PC-3 (cell line): ENCODE results near the gene ANO4. TPM values are rescaled to one million over a fixed set of nuclear protein-coding genes. Genes with fewer than 3 reads are reported as not detected.
A peak's percentile ranks its signal among the peaks of the same experiment; 100 is the strongest.

Experiments used
- ATAC-seq: fragments of 200-7000 bp; cut with Tn5 transposase; 2 replicates; pipeline ENCODE4 v1.9.1; 2020; ENCODE audit warnings: mild to moderate bottlenecking, moderate library complexity
- BruUV-seq: library from RNA; stranded (reverse); fragments of 400-500 nt; replicated peaks from 2 replicates; lab custom pipeline; 2021; lab: Mats Ljungman, UMichigan
- CTCF ChIA-PET: fragments of 300-600 bp; sonication (Branson Sonifier 250); formaldehyde crosslinking; loops from one replicate; lab custom pipeline; 2022; ENCODE audit warnings: antibody characterized with exemption; lab: Charles Lee
- POLR2A ChIA-PET: fragments of 300-600 bp; sonication (Branson Sonifier 250); formaldehyde crosslinking; loops from one replicate; lab custom pipeline; 2022; ENCODE audit warnings: antibody characterized with exemption; ENCODE audit not compliant: unreplicated experiment; lab: Charles Lee
- DNase-seq: peaks from one replicate; pipeline ENCODE4 v3.0.0-alpha.2; 2015
- H2AFZ ChIP-seq: fragments of 300-600 bp; sonication (generic); 2 replicates; pipeline ENCODE4 v1.6.0; 2016; ENCODE audit warnings: antibody characterized with exemption, low read length
- H3F3A ChIP-seq: fragments of 300-600 bp; sonication (generic); one replicate; pipeline ENCODE4 v1.6.0; 2017; ENCODE audit warnings: antibody characterized with exemption, low read length, control low read depth, mild to moderate bottlenecking; ENCODE audit not compliant: unreplicated experiment
- H3K27ac ChIP-seq: fragments of 300-600 bp; sonication (generic); 2 replicates; pipeline ENCODE4 v1.5.1; 2016; ENCODE audit warnings: mild to moderate bottlenecking, low read length
- H3K27me3 ChIP-seq: fragments of 300-600 bp; sonication (generic); 2 replicates; pipeline ENCODE4 v1.6.1; 2016; ENCODE audit warnings: low read length, mixed read lengths
- H3K36me3 ChIP-seq: fragments of 300-600 bp; sonication (generic); 2 replicates; pipeline ENCODE4 v1.6.1; 2016; ENCODE audit warnings: low read depth, mixed run types, low read length, mixed read lengths
- H3K4me1 ChIP-seq: fragments of 300-600 bp; sonication (generic); 2 replicates; pipeline ENCODE4 v1.5.1; 2016; ENCODE audit warnings: low read length; ENCODE audit not compliant: insufficient read depth
- H3K4me2 ChIP-seq: fragments of 300-600 bp; sonication (generic); 2 replicates; pipeline ENCODE4 v1.6.0; 2016; ENCODE audit warnings: low read length
- H3K4me3 ChIP-seq: fragments of 300-600 bp; sonication (generic); 2 replicates; pipeline ENCODE4 v1.5.1; 2016; ENCODE audit warnings: mild to moderate bottlenecking, low read length, mixed read lengths
- H3K79me2 ChIP-seq: fragments of 300-600 bp; sonication (generic); 2 replicates; pipeline ENCODE4 v1.6.1; 2017; ENCODE audit warnings: low read length, mixed read lengths
- H3K9ac ChIP-seq: fragments of 300-600 bp; sonication (generic); 2 replicates; pipeline ENCODE4 v1.6.0; 2016; ENCODE audit warnings: mild to moderate bottlenecking, low read length
- H3K9me2 ChIP-seq: fragments of 300-600 bp; sonication (generic); replicated peaks from 2 replicates; pipeline ENCODE4 v1.6.1; 2016; ENCODE audit warnings: mixed run types, low read length, mixed read lengths
- H3K9me3 ChIP-seq: fragments of 300-600 bp; sonication (generic); 2 replicates; pipeline ENCODE4 v1.6.1; 2016; ENCODE audit warnings: low read length, mixed read lengths
- H4K20me1 ChIP-seq: fragments of 300-600 bp; sonication (generic); 2 replicates; pipeline ENCODE4 v1.6.1; 2016; ENCODE audit warnings: low read length, mixed read lengths
- EZH2 ChIP-seq: fragments of 300-600 bp; sonication (generic); IDR thresholded peaks from one replicate; pipeline ENCODE4 v1.6.1; 2017; ENCODE audit warnings: antibody characterized with exemption, mild to moderate bottlenecking, low read length; ENCODE audit not compliant: unreplicated experiment
- EZH2phosphoT487 ChIP-seq: fragments of 300-600 bp; sonication (generic); IDR thresholded peaks from 2 replicates; pipeline ENCODE4 v1.6.1; 2018; ENCODE audit warnings: mild to moderate bottlenecking, antibody characterized with exemption, low read length, borderline replicate concordance
- intact Hi-C: fragments of 100-400 bp; cut with micrococcal nuclease; formaldehyde crosslinking; loops from 2 replicates; pipeline ENCODE4 v1.9.0; 2023
- total RNA-seq: library from RNA; depleted of rRNA; stranded (reverse); fragments of >200 nt; gene quantifications from 2 replicates; pipeline ENCODE4 v1.2.3, GENCODE V29; 2014
- TF ChIP-seq, protein P1 (sequence below): fragments of 300-600 bp; sonication (generic); conservative IDR thresholded peaks from 2 replicates; pipeline ENCODE4 v1.5.1; 2017; ENCODE audit warnings: antibody characterized with exemption, low read depth, mild to moderate bottlenecking, low read length

The ANO4 gene
- total RNA-seq, 1 experiment from 2014 or later, result not detected

DNA sequence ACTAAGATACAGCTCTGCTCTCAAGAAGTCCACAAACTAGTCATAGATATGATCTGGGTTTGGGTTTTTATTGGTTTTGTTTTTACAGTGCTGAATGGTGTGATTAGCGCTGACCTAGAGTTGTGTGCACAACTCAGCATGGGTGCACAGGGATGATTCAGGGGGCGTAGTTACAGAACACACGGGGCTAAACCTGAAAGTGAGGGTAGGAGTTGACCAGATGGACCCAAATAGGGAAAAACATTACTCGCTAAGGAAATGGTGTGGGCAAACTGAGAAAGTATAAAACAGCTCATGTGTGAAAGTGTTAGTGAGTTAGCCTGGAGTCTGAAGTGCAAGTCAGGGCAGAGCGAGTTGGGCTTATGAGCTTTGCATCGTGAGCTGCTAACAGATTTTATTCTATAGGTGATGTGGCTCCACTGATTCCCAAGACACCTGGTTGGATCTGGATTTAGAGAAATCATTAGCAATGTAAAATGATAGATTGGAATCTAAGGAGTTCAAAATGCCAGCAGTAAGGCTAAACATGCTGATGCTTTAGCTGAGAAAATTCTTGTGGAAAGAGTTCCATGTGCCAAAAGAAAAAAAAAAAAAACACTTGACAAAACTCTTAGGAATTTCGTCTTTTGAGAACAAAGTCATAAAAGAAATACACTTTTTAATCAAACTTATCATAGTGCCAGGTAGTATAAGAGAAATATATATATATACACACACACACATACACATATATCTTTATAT is 280.5 kb downstream of the ANO4 start:
- CTCF ChIA-PET, result no interaction called here
- BruUV-seq, result no TSS peak

DNA sequence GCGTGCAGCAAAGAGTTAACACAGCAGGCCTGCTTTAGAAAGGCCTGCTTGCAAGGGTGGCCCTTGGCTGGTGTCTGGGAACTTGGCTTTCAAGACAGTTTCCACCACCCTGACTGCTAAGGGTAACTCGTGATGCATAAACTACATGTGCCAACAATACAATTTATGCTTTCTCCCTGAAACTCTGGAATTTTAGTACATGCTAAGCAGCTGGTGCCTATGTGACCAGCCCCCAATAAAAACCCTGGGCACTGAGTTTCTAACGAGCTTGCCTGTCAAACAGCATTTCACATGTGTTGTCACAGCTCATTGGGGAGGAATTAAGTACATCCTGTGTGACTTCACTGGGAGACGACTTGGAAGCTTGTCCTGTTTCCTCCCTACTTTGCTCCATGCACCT is 282.3 kb downstream of the ANO4 start:
- no peaks in the 10 kb centered on the region for H4K20me1 ChIP-seq
- DNase-seq, result no peak
- no TSS peak for BruUV-seq

More for the DNA sequence above, 280.5 kb downstream of the ANO4 start:
- no peaks in the 10 kb centered on the region for H3K27me3 ChIP-seq
- H2AFZ ChIP-seq, result no peak overlapping the region
- intact Hi-C loops, result no loop called here
- H3K4me1 ChIP-seq, result no peaks in the 10 kb centered on the region
- H3K27ac ChIP-seq, result no peak overlapping the region
- TF ChIP-seq, protein P1, sequence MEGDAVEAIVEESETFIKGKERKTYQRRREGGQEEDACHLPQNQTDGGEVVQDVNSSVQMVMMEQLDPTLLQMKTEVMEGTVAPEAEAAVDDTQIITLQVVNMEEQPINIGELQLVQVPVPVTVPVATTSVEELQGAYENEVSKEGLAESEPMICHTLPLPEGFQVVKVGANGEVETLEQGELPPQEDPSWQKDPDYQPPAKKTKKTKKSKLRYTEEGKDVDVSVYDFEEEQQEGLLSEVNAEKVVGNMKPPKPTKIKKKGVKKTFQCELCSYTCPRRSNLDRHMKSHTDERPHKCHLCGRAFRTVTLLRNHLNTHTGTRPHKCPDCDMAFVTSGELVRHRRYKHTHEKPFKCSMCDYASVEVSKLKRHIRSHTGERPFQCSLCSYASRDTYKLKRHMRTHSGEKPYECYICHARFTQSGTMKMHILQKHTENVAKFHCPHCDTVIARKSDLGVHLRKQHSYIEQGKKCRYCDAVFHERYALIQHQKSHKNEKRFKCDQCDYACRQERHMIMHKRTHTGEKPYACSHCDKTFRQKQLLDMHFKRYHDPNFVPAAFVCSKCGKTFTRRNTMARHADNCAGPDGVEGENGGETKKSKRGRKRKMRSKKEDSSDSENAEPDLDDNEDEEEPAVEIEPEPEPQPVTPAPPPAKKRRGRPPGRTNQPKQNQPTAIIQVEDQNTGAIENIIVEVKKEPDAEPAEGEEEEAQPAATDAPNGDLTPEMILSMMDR, result no peak
- no peak for TF ChIP-seq EZH2phosphoT487
- TF ChIP-seq EZH2, result no peak
- POLR2A ChIA-PET, result no interaction called here
- H3K9me3 ChIP-seq, result 0 out of 2 replicates have a peak, but pooled peaks cover 3% of the 10 kb centered on the region
- H3K79me2 ChIP-seq, result no peaks in the 10 kb centered on the region
- H3K4me3 ChIP-seq, result no peak overlapping the region
- H3F3A ChIP-seq, result no peaks in the 10 kb centered on the region
- H3K36me3 ChIP-seq, result no peaks in the 10 kb centered on the region
- H3K9ac ChIP-seq, result no peak overlapping the region
- H3K4me2 ChIP-seq, result no peak overlapping the region
- H4K20me1 ChIP-seq, result no peaks in the 10 kb centered on the region
- ATAC-seq, result no peak
- peak; percentile 10 for DNase-seq
- H3K9me2 ChIP-seq, result no peaks in the 10 kb centered on the region

More for the DNA sequence above, 282.3 kb downstream of the ANO4 start:
- intact Hi-C loops, result no loop called here
- Histone ChIP-seq H3K9ac (no peak overlapping the region), H3K4me1 (no peaks in the 10 kb centered on the region), H3K9me2 (no peaks in the 10 kb centered on the region), H3K27ac (no peak overlapping the region), H3K36me3 (no peaks in the 10 kb centered on the region), H3K4me2 (no peak overlapping the region), H3F3A (no peaks in the 10 kb centered on the region), H3K79me2 (no peaks in the 10 kb centered on the region), H2AFZ (no peak overlapping the region), H3K4me3 (no peak overlapping the region), H3K9me3 (0 out of 2 replicates have a peak, but pooled peaks cover 3% of the 10 kb centered on the region), H3K27me3 (no peaks in the 10 kb centered on the region)
- ATAC-seq, result no peak
- TF ChIP-seq, protein P1, result no peak
- no peak for TF ChIP-seq EZH2phosphoT487
- TF ChIP-seq EZH2, result no peak
- POLR2A ChIA-PET, result no interaction called here
- CTCF ChIA-PET, result no interaction called here
